Measurements from ENCODE around the gene TXLNG.

TXLNG gene

GRCh38 chrX:16786139-16786790 lies at the start of gene TXLNG:
TSS of gene TXLNG (plus strand) at chrX:16786466. CDS start at chrX:16786488, 22 bp downstream.
- TF ChIP-seq CTCF (IDR thresholded peaks at IDR 0.05; ENCODE audit: borderline replicate concordance, insufficient read depth, low read depth, low read length) = no peak
- H3K4me3 ChIP-seq (ENCODE audit: low read depth, low read length) = peak within 1 kb of the TSS; percentile 92

DNA sequence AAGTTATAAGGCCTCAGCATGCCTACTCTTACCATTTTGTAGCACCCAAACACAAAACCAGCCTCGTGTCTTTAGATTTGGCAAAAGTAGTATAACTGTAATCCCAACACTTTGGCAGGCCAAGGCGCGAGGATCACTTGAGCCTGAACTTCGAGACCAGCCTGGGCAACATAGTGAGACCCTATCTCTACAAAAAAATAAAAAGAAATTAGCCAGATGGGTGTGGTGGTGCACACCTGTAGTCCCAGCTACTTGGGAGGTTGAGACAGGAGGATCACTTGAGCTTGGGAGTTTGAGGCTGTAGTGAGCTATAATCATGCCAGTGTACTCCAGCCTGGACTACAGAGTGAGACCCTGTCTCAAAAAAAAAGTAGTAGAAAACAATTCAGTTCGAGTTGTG lies 49.2 kb upstream of the TXLNG start:
- no peak for TF ChIP-seq CTCF (IDR thresholded peaks at IDR 0.05; ENCODE audit: borderline replicate concordance, insufficient read depth, low read depth, low read length)
- H3K4me3 ChIP-seq (ENCODE audit: low read depth, low read length) = no peak overlapping the region

GRCh38 chrX:16739574-16739973 lies 46.7 kb upstream of the TXLNG start:
- TF ChIP-seq CTCF (IDR thresholded peaks at IDR 0.05; ENCODE audit: borderline replicate concordance, insufficient read depth, low read depth, low read length) = no peak
- H3K4me3 ChIP-seq (ENCODE audit: low read depth, low read length) = no peak overlapping the region

DNA sequence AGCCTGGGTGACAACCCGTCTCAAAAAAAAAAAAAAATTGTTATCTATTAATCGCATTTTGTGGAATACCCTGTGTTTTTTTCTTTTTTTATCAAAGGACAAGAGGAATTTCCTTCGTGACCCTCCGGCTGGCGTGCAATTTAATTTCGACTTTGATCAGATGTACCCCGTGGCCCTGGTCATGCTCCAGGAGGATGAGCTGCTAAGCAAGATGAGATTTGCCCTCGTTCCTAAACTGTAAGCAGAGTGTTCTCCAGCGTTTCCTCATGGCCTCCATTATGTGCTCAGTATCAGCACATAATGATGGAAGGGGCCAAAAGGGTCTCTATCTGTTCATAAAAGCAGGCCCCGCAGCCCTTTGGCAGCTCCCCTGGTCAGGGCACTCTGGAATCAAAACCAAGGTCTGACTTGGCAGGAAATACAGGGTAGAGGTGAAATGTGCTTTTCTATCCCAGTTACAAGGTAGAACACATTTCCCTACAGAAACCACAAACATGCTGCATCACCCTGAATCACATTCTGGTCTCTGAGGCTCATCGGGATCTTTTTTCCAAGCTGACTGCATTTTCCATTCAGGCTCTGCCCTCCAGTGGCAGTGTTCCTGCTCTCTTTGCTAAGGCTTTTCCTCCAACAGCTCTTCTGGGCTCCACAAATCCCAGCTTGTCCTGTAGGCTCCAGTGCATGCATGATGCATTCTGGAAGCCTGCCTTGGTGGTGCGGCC lies 42.5 kb upstream of the TXLNG start:
- no peak overlapping the region for H3K4me3 ChIP-seq (ENCODE audit: low read depth, low read length)
- TF ChIP-seq CTCF (IDR thresholded peaks at IDR 0.05; ENCODE audit: borderline replicate concordance, insufficient read depth, low read depth, low read length) = no peak

DNA sequence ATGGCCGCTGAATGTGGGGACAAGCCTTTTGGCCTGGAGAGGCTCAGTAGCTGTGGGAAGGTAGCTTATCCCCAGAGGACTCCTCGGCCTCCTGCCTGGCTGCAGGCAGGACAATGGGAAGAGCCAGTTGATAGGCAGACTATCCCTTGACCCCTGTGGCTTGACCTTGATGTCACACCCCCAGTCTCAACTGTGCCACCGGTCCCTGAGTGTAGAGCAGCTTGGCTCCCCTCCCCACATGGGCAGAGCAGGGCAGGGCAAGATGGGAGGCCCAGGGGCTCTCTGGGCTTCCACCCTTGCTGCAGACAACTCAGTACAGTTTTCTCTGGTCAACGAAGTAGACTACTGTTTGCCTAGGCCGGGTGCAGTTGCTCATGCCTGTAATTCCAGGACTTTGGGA lies 41.2 kb upstream of the TXLNG start:
- no peak for TF ChIP-seq CTCF (IDR thresholded peaks at IDR 0.05; ENCODE audit: borderline replicate concordance, insufficient read depth, low read depth, low read length)
- no peak overlapping the region for H3K4me3 ChIP-seq (ENCODE audit: low read depth, low read length)

DNA sequence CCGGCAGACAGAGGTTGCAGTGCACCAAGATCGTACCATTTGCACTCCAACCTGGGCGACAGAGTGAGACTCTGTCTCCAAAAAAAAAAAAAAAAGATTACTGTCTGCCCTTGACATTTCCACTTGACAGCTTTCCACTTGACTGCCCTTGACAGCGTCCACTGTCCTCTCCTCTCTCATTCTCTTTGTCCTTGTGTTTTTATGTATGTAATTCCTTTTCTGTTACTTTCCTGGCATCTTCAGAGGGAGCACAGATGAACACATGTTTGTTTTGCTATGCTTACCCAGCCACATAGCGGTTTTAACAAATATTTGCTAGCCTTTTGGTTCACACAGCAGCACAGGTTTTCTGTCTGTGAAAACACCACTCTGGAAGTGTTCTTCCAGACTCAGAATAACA lies 40.6 kb upstream of the TXLNG start:
- TF ChIP-seq CTCF (IDR thresholded peaks at IDR 0.05; ENCODE audit: borderline replicate concordance, insufficient read depth, low read depth, low read length) = no peak
- H3K4me3 ChIP-seq (ENCODE audit: low read depth, low read length) = no peak overlapping the region

DNA sequence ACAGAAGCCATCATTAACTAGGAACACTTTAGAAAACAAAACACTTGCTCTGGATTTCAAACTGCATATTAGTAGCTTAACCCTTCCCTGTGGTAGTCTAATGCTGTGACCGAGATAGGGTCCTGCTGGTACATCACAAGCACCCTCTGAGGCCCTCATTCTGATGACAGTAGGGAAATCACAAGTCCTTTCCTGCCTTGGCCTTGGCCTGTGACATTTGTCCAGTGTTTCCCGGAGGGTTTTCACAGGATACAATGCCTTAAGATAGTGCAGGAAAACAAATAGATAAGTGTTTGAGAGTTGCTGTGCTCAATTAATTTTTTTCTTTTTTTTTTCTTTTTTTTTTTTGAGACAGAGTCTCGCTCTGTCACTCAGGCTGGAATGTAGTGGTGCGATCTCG lies 37.8 kb upstream of the TXLNG start:
- H3K4me3 ChIP-seq (ENCODE audit: low read depth, low read length) = no peak overlapping the region
- TF ChIP-seq CTCF (IDR thresholded peaks at IDR 0.05; ENCODE audit: borderline replicate concordance, insufficient read depth, low read depth, low read length) = no peak
